HG02623 (cell line): ENCODE data around the gene GOLGA6C.
"Not testable (repeated sequence)": the region's sequence is repeated elsewhere in the genome, so short reads cannot be mapped to it uniquely, and the experiment has no call there.

Source experiments
- ATAC-seq: cut with Tn5 transposase; IDR thresholded peaks from one replicate; pipeline ENCODE4 v1.9.1; 2021; ENCODE audit warnings: moderate library complexity; ENCODE audit not compliant: unreplicated experiment

The GOLGA6C gene, protein sequence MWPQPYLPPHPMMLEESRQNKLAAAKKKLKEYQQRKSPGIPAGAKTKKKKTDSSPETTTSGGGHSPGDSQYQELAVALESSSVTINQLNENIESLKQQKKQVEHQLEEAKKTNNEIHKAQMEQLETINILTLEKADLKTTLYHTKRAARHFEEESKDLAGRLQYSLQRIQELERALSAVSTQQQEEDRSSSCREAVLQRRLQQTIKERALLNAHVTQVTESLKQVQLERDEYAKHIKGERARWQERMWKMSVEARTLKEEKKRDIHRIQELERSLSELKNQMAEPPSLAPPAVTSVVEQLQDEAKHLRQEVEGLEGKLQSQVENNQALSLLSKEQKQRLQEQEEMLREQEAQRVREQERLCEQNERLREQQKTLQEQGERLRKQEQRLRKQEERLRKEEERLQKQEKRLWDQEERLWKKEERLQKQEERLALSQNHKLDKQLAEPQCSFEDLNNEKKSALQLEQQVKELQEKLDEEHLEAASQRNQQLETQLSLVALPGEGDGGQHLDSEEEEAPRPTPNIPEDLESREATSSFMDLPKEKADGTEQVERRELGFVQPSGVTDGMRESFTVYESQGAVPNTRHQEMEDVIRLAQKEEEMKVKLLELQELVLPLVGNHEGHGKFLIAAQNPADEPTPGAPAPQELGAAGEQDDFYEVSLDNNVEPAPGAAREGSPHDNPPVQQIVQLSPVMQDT

DNA sequence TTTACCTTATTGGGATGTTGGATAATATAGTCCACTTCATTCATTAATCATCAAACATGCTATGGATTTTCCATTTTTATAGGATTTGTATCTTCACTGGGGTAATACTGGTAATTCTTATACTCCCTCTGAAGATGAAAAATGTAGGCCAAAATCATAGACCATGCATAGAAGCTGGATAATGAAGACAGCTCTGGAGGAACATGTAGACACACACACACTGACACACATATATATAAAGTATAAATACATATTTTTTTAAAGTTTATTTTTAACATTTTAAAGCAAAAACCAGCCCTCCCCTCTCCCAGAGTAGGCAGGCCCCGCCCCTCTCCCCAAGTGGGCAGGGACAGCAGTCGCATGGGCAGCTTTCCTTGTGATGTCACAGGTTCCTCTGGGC, at the start of gene GOLGA6C:
Gene GOLGA6C, plus strand, starts transcription at position 301 of the 400 bp plus-strand sequence. CDS start 265 bp downstream, outside the sequence.
- ATAC-seq, result not testable (repeated sequence)

DNA sequence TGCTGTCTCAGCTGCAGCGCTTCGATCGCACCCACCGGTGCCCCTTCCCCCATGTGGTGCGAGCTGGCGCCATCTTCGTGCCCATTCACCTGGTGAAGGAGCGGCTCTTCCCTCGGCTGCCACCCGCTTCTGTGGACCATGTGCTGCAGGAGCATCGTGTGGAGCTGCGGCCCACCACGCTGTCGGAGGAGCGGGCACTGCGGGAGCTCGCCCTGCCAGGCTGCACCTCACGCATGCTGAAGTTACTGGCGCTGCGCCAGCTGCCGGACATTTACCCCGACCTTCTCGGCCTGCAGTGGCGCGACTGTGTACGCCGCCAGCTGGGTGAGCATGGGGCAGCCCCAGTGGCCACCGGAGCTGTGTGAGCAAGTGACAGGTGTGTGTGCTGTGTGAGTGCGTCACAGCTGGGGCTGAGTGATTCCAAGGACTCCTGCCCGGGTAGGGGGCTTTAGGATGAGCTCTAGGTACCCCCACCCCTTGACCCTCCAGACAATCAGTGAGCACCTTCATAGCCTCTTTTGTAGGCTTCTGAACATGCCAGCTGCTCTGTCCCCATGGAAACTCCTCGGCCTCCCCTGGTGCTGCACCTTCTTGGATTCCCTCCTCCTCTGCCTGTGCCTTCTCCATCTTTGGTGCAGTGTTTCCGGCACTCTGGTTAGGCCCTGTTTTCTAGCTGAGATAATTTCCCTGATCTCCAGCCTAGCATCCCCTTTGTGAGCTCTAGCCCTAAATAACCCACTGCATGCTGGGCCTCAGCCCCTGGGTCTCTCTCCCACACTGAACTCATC, 49.4 kb upstream of the GOLGA6C start:
- ATAC-seq, result no peak

DNA sequence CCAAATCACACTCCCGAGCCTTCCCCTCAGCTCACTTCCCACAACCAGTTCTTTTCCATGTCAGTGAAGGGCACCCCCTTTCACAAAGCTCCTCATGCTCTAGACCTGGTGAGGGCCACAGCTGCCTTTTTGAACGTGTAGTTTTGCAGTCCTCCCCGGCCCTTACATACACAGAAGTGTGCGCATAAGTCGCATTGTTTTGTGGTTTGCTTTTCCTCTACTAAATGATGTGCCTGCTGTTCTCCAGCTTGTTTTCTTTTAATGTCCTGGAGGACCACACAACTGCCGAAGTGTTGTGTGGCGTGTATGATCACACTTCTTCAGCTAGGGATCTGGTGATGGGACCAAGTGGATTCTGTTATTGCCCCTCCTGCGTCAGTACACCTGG, 48.9 kb upstream of the GOLGA6C start:
- ATAC-seq, result no peak

DNA sequence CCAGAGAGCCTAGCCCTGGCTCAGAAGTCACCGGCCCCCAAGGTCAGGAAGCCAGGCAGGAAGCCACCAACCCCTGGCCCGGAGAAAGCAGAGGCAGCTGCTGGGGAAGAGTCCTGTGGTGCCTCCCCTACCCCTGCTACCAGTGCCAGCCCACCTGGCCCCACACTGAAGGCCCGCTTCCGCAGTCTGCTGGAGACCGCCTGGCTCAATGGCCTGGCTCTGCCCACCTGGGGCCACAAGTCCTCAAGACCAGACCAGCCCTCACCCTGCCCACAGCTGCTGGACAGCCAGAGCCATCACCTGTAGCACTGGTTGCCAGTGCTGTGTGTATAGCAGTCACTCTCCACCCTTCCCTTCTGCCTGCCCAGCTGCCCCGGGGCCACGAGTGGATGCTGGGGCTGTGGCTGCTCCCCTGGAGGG, 47.3 kb upstream of the GOLGA6C start:
- no peak for ATAC-seq

DNA sequence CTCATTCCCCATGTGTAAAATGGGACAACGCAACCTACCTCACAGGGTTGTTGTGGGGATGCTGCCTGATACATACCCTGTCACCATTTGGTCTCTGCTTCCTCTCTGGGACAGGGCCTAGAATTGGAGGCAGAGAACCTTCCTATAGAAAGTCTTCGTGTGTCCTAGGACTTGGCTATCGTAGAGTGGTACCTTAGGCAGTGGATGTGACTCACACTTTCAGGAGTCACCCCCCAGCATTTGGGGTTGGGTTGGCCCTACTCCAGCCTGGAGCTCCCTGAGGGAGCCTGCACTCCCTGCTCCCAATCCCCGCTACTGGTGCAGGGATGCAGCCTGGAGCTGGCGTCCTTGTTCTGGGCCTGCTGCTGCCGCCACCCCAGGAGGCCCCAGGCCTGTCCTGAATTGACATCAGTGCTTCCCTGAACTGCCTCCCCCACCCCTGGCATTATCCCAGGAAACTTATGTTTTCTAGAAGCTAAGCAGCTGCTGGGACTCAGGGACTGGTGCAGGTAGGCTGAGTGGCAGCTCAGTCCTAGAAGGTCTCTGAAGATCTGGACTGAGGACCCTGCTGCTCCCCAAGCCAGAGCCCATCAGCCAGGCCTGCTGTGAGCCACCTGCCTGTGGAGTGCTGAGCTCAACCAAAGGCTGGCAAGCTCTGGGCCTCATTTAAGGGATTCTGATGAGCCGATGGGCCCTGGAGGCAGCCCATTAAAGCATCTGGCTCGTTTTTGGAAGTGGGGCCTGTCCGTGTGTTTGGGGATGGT, 46.5 kb upstream of the GOLGA6C start:
- ATAC-seq, result no peak

DNA sequence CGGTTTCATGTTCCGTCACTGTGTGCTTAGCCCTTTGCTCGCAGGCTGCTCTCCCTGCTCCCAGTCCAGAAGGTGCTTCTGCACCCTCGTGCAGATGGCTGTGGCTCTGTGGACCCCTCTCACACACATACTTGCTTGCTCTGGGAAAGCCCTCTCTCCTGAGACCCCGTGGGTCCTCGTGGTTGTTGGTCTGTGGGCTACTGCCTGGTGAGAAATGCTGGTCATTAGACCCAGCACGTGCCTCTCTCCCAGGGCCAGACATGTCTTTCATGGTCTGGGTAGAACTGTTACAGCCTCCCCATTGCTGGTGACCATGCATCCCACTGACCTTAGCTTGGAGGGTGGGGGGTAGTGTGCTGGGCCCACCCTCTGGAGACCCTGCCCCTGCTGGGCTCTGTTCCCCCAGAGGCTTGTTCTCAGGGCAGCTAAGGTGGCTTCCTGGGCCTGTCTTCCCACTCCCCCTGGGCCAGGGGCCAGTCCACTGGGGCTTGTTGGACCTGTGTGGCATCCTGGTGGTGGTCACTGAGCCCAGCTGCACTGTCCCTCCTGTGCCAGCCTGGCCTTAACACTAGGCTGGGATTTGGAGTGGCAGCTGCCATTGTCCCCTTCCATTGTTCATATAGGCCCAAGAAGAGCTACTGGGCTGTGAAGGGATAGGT, 45.8 kb upstream of the GOLGA6C start:
- no peak for ATAC-seq

DNA sequence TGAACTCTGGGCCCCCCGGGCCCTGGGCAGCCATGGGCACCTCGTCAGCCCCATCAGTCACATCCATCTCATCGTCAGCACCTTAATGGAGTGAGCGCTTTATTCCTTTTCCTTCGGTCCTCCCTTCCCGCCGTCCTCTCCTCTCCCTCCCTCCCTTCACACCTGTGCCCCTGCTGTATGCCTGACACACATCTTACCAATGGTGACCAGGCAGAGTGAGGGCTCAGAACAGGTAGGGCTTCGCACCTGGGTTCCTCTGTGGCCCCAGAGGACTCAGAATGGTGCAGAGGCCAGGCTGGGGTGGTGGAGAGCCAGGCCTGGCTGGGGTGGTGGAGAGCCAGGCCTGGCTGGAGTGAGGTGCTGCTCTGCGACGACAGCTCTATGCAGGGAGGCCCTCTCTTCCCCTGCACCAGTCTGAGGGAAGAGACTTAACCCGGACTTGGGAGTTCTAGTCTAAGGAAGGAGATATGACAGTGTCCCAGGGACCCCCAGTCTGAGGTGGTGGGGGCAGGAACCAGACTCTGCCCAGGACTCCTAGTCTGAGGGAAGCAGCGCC, 44.8 kb upstream of the GOLGA6C start:
- ATAC-seq, result no peak

DNA sequence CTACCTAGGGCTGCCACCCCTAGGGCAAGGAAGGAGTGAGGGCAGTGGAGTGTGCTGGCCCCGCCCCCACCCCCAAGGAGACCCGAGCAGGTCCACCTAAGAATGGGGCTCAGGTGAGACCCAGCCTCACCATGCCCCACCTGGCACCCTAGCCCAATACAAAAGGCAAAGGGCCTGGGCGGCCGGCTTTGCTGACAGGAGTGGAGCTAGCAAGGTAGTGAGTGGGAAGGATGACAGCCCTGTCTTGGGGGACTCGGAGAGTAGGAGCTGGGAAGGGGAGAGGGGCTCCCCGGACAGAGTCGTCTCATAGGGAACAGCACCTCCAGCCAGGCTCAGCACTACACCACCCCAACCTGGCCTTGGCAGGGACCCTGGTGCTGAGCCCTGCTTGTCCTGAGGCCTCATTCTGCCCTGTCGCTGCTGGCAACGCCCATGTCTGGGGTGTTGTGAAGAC, 44.3 kb upstream of the GOLGA6C start:
- no peak for ATAC-seq

DNA sequence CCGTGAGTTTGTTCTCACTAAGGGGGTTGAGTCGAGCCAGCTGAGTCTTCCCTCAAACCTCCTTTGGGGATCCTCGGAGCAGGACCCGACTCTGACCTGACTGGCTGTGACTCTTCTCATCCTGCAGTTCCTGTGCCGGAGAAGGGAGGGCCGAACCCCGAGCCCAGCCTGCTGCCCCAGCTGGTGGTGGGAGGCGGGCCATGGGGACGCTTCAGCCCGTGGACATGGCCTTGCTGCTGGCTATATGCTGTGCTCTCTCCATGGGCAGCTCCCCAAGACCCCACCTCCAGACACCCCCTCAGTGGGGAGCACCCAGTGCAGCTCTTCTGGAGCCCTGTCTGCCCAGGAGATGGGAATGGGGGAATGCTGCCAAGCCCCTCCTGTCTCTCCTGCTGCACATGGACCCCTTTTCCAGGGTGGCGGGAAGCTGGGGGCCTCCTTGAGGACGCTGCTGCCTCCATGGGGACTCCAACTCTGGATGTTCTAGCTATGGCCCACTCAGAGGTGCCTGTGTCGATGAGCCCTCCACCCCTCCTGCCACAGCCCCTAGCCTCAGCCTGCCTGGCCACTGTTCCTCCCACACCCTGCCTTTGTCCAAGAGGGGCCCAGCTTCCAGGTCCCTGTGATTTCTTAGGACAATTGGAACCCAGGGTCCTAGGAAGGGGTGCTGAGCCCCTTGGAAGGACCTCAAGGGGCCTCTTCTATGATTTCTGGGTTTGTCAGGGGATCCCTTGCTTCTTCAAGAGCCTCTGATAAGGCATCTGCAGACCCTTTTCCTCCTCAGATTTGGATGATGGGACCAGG, 43.6 kb upstream of the GOLGA6C start:
- ATAC-seq, result no peak

DNA sequence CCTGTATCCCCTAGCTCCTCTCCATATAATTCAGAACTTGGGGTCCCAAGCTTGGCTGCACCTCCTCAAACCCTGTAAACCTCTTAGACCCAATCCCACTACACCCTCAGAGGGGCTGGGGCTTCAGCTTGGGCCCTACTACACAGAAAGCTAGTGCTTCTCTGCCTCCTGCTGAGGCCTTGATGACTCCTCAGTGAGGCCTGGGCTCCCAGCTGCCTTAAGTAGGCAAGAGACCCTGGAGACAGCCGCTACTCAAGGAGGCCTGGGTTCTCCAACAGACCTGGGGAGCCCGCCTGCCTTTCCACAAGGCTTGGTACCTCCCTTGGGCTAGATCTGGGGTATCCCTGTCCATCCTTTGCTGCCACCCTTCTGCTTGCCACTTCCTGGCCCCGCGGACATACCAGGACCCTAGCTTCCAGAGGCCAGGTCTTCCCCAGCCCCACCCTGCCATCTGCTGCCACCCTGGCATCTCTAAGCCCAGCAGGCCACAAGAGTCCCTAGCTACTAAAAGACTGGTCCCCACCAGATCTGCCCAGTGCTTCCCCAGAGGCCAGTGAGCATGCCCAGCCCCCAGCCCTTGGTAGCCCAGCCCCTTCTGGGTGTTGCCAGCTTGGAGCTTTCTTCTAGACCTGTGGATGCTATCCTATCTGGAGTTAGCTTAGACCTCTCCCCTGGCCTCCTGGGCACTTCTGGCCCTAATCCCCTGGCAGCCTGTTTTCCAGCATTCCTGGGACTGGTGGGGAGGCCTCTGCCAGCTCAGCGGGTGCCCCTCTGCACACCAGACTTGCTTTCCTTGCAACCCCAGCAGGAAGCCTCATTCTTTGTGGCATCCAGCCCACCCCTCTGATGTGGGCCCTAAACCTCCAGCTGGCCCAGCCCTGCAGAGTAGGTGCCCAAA, 42.8 kb upstream of the GOLGA6C start:
- no peak for ATAC-seq

DNA sequence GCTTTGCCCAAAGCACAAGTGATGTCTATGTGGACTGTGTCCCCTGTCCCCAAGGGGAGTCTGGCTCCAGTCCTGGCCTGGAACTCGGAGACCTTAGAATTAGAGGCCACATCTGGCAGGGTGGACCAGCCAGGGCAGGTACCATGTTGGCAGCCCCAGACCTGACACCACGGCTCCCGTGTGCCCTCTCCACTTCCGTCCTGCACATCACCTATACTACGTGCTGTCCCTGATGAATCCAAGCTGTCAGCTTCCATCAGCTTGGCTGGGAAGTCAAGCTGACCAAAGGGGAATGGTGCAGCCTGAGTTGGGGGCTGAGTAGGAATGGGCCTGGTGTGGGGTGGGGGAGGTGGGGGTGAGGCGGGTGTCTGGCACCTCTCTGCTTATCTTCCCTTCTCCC, 41.1 kb upstream of the GOLGA6C start:
- no peak for ATAC-seq

DNA sequence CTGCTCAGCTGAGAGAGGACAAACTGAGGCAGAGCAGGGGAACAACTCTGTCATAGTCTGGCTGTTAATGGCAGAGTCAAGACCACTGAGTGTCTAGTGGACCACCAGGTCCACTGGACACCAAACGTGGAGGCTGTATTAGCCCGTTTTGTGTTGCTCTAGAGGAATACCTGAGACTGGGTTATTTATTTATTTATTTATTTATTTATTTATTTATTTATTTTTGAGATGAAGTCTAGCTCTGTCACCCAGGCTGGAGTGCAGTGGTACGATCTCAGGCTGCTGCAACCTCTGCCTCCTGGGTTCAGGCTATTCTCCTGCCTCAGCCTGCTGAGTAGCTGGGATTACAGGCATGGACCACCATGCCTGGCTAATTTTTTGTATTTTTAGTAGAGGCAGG, 40.6 kb upstream of the GOLGA6C start:
- not testable (repeated sequence) for ATAC-seq

DNA sequence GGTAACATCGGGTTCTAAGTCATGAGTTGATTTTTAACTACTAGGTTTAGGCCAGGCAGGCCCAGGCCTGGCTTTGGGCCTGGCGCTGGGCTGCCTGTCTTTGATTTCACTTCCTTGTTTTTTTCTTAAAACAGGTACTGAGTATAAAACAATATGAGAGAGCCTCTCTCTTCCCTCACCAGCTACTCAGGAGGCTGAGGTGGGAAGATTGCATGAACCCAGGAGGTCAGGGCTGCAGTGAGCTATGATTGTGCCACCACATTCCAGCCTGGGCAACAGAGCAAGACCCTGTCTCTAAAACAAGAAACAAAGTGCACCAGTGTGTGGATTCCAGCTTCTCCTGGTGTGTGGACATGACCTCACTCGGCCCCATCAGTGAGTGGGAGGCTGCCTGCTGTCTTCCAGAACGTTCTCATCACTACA, 38.6 kb upstream of the GOLGA6C start:
- ATAC-seq, result not testable (repeated sequence)

DNA sequence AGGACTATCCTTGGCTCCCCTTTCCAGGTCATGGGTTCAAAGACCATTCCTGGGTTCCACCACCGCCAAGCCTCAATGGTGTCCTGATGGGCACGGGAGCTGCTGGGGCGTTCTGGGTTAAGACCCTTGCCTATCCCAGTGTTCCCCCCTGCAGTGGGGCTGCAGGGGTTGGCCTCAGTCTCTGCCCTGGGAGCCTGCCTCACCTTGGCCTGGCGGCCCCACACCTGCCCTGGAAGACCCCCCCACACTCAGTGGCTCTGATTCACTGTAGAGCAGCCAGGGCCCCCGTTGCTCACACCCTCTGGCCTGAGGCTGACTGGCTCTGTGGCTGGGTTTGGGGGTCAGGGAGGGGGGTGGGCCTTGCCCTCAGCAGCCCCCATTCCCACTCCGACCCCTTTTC, 34.4 kb upstream of the GOLGA6C start:
- no peak for ATAC-seq

DNA sequence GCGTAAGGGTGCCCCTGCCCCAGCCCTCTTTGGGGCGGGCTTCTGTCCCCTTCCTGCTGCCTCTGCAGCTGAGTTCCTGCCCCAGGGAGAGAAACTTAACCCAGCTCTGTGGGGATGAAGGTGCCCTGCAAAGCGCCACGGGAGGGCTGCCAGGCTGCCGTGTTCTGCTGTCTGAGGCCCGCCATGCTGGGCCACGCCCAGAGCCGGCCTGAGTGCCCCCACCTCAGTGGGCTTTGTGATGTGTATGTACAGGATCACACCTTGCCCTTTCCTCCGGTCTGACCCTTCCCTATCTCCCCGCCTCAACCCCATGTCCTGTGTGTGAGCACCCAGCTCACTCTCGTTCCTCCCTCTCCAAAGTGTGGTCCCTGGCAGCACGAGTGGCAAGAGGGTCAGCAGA, 33.9 kb upstream of the GOLGA6C start:
- ATAC-seq, result no peak

DNA sequence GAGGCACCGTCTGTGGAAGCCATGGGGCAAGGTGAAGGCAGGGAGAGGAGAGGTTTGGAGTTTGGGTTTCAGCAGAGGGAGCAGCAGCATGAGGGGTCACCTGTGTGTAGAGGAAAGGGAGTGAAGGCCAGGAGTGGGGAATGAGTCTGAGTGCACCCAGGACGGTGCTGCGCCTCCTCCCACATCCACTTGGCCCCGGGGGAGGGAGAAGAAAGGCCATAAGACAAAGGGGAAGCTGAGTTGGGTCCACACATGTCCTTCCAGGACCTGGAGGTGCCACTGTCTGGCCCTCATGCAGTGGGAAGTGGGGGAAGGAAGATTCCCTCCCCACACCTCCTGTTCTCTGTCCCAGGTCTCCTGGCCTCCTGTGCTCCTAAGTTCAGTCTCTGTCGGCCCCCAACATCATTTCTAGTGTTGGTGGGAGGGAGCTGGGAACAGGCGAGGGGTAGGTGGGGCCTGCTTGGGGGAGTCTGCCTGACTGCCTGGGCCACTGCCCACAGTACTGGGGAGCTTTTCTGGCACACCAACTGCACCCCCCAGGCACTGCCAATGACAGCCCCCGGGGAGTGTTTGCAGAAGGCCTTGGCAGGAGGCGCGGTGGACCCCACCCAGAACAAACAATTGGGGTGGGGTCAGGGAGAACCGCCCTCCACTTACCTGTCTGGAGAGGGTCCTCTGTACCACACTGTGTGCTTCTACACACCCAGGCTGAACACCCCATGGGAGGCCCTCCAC, 32.9 kb upstream of the GOLGA6C start:
- not testable (repeated sequence) for ATAC-seq

DNA sequence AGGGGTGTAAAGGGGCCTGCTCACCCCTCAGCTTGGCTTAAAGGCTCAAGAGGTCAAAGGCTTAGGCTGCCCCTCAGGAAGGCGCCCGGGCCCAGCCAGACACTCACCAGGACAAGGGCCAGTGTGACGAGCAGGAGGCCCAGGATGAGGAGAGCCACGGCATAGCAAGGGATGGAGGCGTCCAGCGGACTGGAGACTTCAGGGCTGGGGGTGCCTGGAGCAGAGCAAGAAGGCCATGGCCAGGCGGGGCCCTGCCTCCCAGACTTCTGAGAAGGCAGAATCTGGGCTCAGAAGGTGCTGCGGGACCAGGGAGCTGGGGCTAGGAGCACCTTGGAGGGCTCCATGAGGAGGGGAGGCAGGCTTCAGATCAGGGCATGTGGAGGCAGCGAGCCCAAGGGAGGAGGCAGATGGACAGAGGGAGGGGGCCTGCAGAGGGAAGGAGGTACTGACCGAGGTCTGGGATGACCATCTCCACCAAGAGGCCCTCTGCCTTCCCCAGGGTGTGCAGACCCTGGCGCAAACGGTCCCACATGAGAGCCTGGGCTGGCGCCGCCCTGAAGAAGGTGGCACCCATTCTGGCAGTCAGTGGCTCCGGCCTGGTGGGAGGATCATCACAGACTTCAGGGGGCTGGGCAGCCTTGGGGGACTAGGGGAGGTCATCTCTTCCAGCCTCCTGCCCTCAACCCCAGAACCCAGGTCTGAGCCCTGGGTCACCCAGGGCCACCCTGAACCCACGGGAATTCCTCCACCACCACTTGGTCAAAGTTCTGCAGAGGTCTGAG, 32.0 kb upstream of the GOLGA6C start:
- ATAC-seq, result no peak
